ENCODE data around the gene FGGY.

DNA sequence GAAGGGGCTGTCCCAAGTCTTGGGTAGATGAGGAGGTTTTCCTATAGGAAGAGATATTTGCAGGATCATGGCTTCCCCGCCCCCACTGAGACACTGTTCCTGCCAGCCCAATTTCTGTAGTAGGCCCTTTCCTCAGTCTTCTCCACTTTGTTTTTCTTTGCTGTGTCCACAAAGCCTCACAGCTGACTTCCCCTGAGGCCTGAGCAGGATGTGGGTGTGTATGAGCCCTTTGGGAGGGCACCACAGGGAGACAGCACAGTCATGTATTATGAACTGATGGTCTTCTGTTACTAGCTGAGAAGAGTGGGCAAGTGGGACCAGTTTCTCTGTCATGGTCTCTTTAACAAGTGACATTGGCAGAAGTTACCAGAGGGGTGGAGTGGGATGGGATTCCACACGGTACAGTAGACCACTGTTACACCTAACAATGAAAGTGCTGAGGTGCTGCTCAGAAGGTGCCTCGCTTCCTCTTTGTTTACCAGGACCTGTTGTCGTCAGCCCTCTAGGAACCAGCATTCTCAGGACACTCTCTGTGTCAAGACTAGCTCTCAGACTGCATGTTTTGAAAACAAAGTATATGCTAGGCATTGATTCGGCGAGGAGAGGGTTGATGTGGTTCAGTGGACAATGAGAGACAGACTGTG is 264.0 kb downstream of the FGGY start:
- TF ChIP-seq MYBL2 (CRISPR knock-in tag; IDR thresholded peaks at IDR 0.05), result no peak
- TF ChIP-seq, protein P1, sequence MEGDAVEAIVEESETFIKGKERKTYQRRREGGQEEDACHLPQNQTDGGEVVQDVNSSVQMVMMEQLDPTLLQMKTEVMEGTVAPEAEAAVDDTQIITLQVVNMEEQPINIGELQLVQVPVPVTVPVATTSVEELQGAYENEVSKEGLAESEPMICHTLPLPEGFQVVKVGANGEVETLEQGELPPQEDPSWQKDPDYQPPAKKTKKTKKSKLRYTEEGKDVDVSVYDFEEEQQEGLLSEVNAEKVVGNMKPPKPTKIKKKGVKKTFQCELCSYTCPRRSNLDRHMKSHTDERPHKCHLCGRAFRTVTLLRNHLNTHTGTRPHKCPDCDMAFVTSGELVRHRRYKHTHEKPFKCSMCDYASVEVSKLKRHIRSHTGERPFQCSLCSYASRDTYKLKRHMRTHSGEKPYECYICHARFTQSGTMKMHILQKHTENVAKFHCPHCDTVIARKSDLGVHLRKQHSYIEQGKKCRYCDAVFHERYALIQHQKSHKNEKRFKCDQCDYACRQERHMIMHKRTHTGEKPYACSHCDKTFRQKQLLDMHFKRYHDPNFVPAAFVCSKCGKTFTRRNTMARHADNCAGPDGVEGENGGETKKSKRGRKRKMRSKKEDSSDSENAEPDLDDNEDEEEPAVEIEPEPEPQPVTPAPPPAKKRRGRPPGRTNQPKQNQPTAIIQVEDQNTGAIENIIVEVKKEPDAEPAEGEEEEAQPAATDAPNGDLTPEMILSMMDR (IDR thresholded peaks at IDR 0.05), result no peak

Data from WTC11 (cell line).